ENCODE data around the gene SPTY2D1.
"Not testable (repeated sequence)": the region's sequence is repeated elsewhere in the genome, so short reads cannot be mapped to it uniquely, and the experiment has no call there.

SPTY2D1 gene

GRCh38 chr11:18657673-18658072, 23.5 kb upstream of the SPTY2D1 start:
- no peaks in the 10 kb centered on the region for H3K27me3 ChIP-seq
- H3K9ac ChIP-seq = no peak overlapping the region
- no peak overlapping the region for H3K27ac ChIP-seq
- H3K4me2 ChIP-seq = no peak overlapping the region
- peaks cover 3% of the 10 kb centered on the region; the same call in 1 of the 2 replicates for H3K4me1 ChIP-seq
- H4K20me1 ChIP-seq = no peaks in the 10 kb centered on the region
- no peak overlapping the region for H3K4me3 ChIP-seq
- TF ChIP-seq Cebpa-rat (IDR thresholded peaks at IDR 0.05) = no peak
- H3K9me3 ChIP-seq = no peaks in the 10 kb centered on the region
- no peaks in the 10 kb centered on the region for H3K36me3 ChIP-seq

- Histone ChIP-seq H3K4me2 (peak overlapping the region; percentile 79), H3K4me3 (peak overlapping the region; percentile 60)
These were observed 16.9 kb upstream of the SPTY2D1 start for GRCh38 chr11:18650859-18651557.

GRCh38 chr11:18650353-18650752, 16.2 kb upstream of the SPTY2D1 start:
- H3K9ac ChIP-seq = peak overlapping the region; percentile 66; the same call in 1 of the 2 replicates
- H3K4me3 ChIP-seq = peak overlapping the region; percentile 60
- peaks cover 31% of the 10 kb centered on the region for H3K4me1 ChIP-seq
- no peaks in the 10 kb centered on the region for H3K27me3 ChIP-seq
- no peaks in the 10 kb centered on the region for H3K9me3 ChIP-seq
- peak overlapping the region; percentile 65; the same call in 1 of the 2 replicates for H3K27ac ChIP-seq
- H3K36me3 ChIP-seq = no peaks in the 10 kb centered on the region
- peak overlapping the region; percentile 79 for H3K4me2 ChIP-seq
- H4K20me1 ChIP-seq = no peaks in the 10 kb centered on the region
- no peak for TF ChIP-seq Cebpa-rat (IDR thresholded peaks at IDR 0.05)

More at GRCh38 chr11:18650859-18651557, 16.9 kb upstream of the SPTY2D1 start:
- Histone ChIP-seq H3K27ac (peak overlapping the region; percentile 65), H3K9me3 (no peaks in the 10 kb centered on the region), H3K36me3 (no peaks in the 10 kb centered on the region), H3K27me3 (no peaks in the 10 kb centered on the region), H4K20me1 (no peaks in the 10 kb centered on the region), H3K4me1 (peaks cover 31% of the 10 kb centered on the region), H3K9ac (peak overlapping the region; percentile 66)
- no peak for TF ChIP-seq Cebpa-rat (IDR thresholded peaks at IDR 0.05)

- H3K4me3 ChIP-seq, H4K20me1 ChIP-seq, H3K27ac ChIP-seq, H3K4me1 ChIP-seq, H3K4me2 ChIP-seq, H3K9ac ChIP-seq, H3K9me3 ChIP-seq, H3K36me3 ChIP-seq, H3K27me3 ChIP-seq: not testable (repeated sequence)
These were observed 8.9 kb upstream of the SPTY2D1 start for GRCh38 chr11:18643034-18643433.

- H3K27ac ChIP-seq = no peak overlapping the region
- no peaks in the 10 kb centered on the region for H4K20me1 ChIP-seq
- H3K9me3 ChIP-seq = no peaks in the 10 kb centered on the region
- no peak overlapping the region for H3K9ac ChIP-seq
- no peak for TF ChIP-seq Cebpa-rat (IDR thresholded peaks at IDR 0.05)
- H3K27me3 ChIP-seq = no peaks in the 10 kb centered on the region
- H3K36me3 ChIP-seq = no peaks in the 10 kb centered on the region
- no peak overlapping the region for H3K4me3 ChIP-seq
- H3K4me2 ChIP-seq = no peak overlapping the region
- no peaks in the 10 kb centered on the region for H3K4me1 ChIP-seq
These were observed 7.5 kb upstream of the SPTY2D1 start for GRCh38 chr11:18641677-18642076.

- Histone ChIP-seq H3K9me3 (no peaks in the 10 kb centered on the region), H3K4me2 (peak overlapping the region; percentile 96), H3K27me3 (no peaks in the 10 kb centered on the region), H4K20me1 (peaks cover 54% of the 10 kb centered on the region), H3K4me1 (peaks cover 23% of the 10 kb centered on the region), H3K36me3 (no peaks in the 10 kb centered on the region; the same call in 1 of the 2 replicates), H3K4me3 (peak overlapping the region; percentile 91), H3K27ac (peak overlapping the region; percentile 84), H3K9ac (peak overlapping the region; percentile 86)
- TF ChIP-seq Cebpa-rat (IDR thresholded peaks at IDR 0.05) = no peak
These were observed 644 bp downstream of the SPTY2D1 start for GRCh38 chr11:18633256-18634139.

- Histone ChIP-seq H3K36me3 (no peaks in the 10 kb centered on the region; the same call in 1 of the 2 replicates), H4K20me1 (peaks cover 60% of the 10 kb centered on the region), H3K27me3 (no peaks in the 10 kb centered on the region), H3K27ac (no peak overlapping the region), H3K9ac (peak overlapping the region; percentile 86), H3K4me2 (peak overlapping the region; percentile 96), H3K4me1 (peaks cover 23% of the 10 kb centered on the region), H3K4me3 (peak overlapping the region; percentile 91), H3K9me3 (no peaks in the 10 kb centered on the region)
- TF ChIP-seq Cebpa-rat (IDR thresholded peaks at IDR 0.05) = no peak
These were observed 1.3 kb downstream of the SPTY2D1 start for GRCh38 chr11:18632841-18633240.

GRCh38 chr11:18624161-18624560, 10.0 kb downstream of the SPTY2D1 start:
- Histone ChIP-seq H3K4me2 (no peak overlapping the region), H3K27ac (no peak overlapping the region), H3K4me1 (peaks cover 5% of the 10 kb centered on the region), H3K4me3 (no peak overlapping the region), H3K27me3 (no peaks in the 10 kb centered on the region), H3K36me3 (peaks cover 26% of the 10 kb centered on the region), H3K9ac (no peak overlapping the region), H4K20me1 (peaks cover 98% of the 10 kb centered on the region), H3K9me3 (peaks cover 13% of the 10 kb centered on the region)
- TF ChIP-seq Cebpa-rat (IDR thresholded peaks at IDR 0.05) = no peak

- Histone ChIP-seq H4K20me1 (peaks cover 98% of the 10 kb centered on the region), H3K27me3 (no peaks in the 10 kb centered on the region), H3K4me2 (no peak overlapping the region), H3K36me3 (peaks cover 26% of the 10 kb centered on the region), H3K4me1 (peaks cover 10% of the 10 kb centered on the region), H3K9me3 (peaks cover 13% of the 10 kb centered on the region), H3K4me3 (no peak overlapping the region), H3K9ac (no peak overlapping the region), H3K27ac (no peak overlapping the region)
- TF ChIP-seq Cebpa-rat (IDR thresholded peaks at IDR 0.05) = no peak
These were observed 10.4 kb downstream of the SPTY2D1 start for GRCh38 chr11:18623707-18624106.
